Retinal pigment epithelial cell (primary cell): ENCODE data around the gene NRP2.

Experiments
- DNase-seq: peaks from one replicate; pipeline ENCODE4 v3.0.0-alpha.2; 2010; ENCODE audit warnings: low read depth
- H3K4me3 ChIP-seq: 2 replicates; pipeline ENCODE4 v1.5.1; 2011; ENCODE audit warnings: mild to moderate bottlenecking, low read length, control low read depth, moderate library complexity
- CTCF ChIP-seq: conservative IDR thresholded peaks from 2 replicates; pipeline ENCODE4 v1.5.1; 2011; ENCODE audit warnings: low read depth, low read length, control low read depth, inconsistent platforms

Gene NRP2

GRCh38 chr2:205758500-205758899 is 76.2 kb downstream of the NRP2 start:
- TF ChIP-seq CTCF: no peak
- no peak overlapping the region for H3K4me3 ChIP-seq
- no peak for DNase-seq

- no peak overlapping the region for H3K4me3 ChIP-seq
- no peak for TF ChIP-seq CTCF
- DNase-seq: no peak
Measured at GRCh38 chr2:205759257-205759656, 77.0 kb downstream of the NRP2 start.

GRCh38 chr2:205759732-205760131 is 77.4 kb downstream of the NRP2 start:
- DNase-seq: no peak
- no peak for TF ChIP-seq CTCF
- H3K4me3 ChIP-seq: no peak overlapping the region

GRCh38 chr2:205760157-205760556 is 77.9 kb downstream of the NRP2 start:
- DNase-seq: no peak
- no peak overlapping the region for H3K4me3 ChIP-seq
- no peak for TF ChIP-seq CTCF

GRCh38 chr2:205761421-205761820 is 79.1 kb downstream of the NRP2 start:
- DNase-seq: no peak
- TF ChIP-seq CTCF: no peak
- no peak overlapping the region for H3K4me3 ChIP-seq

- H3K4me3 ChIP-seq: no peak overlapping the region
- no peak for DNase-seq
- no peak for TF ChIP-seq CTCF
Measured at GRCh38 chr2:205762881-205763280, 80.6 kb downstream of the NRP2 start.

- DNase-seq: peak; percentile 84
- TF ChIP-seq CTCF: peak; percentile 62
- H3K4me3 ChIP-seq: no peak overlapping the region
Measured at GRCh38 chr2:205763708-205764211, 81.5 kb downstream of the NRP2 start.
